HEK293 (cell line): Measurements from ENCODE around the gene ZNF541.

Source experiments
- BCL11B ChIP-seq: fragments of 450-650 bp; formaldehyde crosslinking; IDR thresholded peaks from 2 replicates; pipeline ENCODE4 v1.5.1; 2016; ENCODE audit warnings: low read depth, missing biosample characterization, missing genetic modification characterization
- GLI4 ChIP-seq: fragments of 450-650 bp; formaldehyde crosslinking; IDR thresholded peaks from 2 replicates; pipeline ENCODE4 v1.5.1; 2016; ENCODE audit warnings: missing biosample characterization, missing genetic modification characterization
- PRDM1 ChIP-seq: fragments of 450-650 bp; formaldehyde crosslinking; IDR thresholded peaks from 2 replicates; pipeline ENCODE4; 2016; ENCODE audit warnings: missing biosample characterization, missing genetic modification characterization
- SP3 ChIP-seq: fragments of 450-650 bp; formaldehyde crosslinking; IDR thresholded peaks from 2 replicates; pipeline ENCODE4 v1.5.1; 2016; ENCODE audit warnings: missing biosample characterization, missing genetic modification characterization
- ZFHX2 ChIP-seq: fragments of 450-650 bp; formaldehyde crosslinking; conservative IDR thresholded peaks from 2 replicates; pipeline ENCODE4 v1.5.1; 2016; ENCODE audit warnings: missing biosample characterization, missing genetic modification characterization
- ZNF112 ChIP-seq: fragments of 450-650 bp; formaldehyde crosslinking; IDR thresholded peaks from 2 replicates; pipeline ENCODE4 v1.5.0; 2017; ENCODE audit warnings: missing biosample characterization, missing genetic modification characterization
- ZNF138 ChIP-seq: fragments of 450-650 bp; formaldehyde crosslinking; IDR thresholded peaks from 2 replicates; pipeline ENCODE4 v1.5.1; 2016; ENCODE audit warnings: missing biosample characterization, missing genetic modification characterization, borderline replicate concordance
- ZNF23 ChIP-seq: fragments of 450-650 bp; formaldehyde crosslinking; IDR thresholded peaks from 2 replicates; pipeline ENCODE4 v1.5.1; 2016; ENCODE audit warnings: missing biosample characterization, missing genetic modification characterization, borderline replicate concordance
- ZNF24 ChIP-seq: fragments of 450-650 bp; formaldehyde crosslinking; IDR thresholded peaks from 2 replicates; pipeline ENCODE4 v1.5.1; 2016; ENCODE audit warnings: missing biosample characterization, missing genetic modification characterization
- ZNF266 ChIP-seq: fragments of 450-650 bp; formaldehyde crosslinking; IDR thresholded peaks from 2 replicates; pipeline ENCODE4 v1.5.1; 2016; ENCODE audit warnings: missing biosample characterization, missing genetic modification characterization, low read depth
- ZNF529 ChIP-seq: fragments of 450-650 bp; formaldehyde crosslinking; IDR thresholded peaks from 2 replicates; pipeline ENCODE4 v1.5.1; 2017; ENCODE audit warnings: missing genetic modification characterization, missing biosample characterization; ENCODE audit not compliant: insufficient replicate concordance
- ZNF555 ChIP-seq: fragments of 450-650 bp; formaldehyde crosslinking; conservative IDR thresholded peaks from 2 replicates; pipeline ENCODE4 v1.5.1; 2017; ENCODE audit warnings: missing biosample characterization, mild to moderate bottlenecking, missing genetic modification characterization, inconsistent platforms
- ZNF658 ChIP-seq: fragments of 450-650 bp; formaldehyde crosslinking; IDR thresholded peaks from 2 replicates; pipeline ENCODE4; 2016; ENCODE audit warnings: missing biosample characterization, missing genetic modification characterization
- ZNF664 ChIP-seq: fragments of 450-650 bp; formaldehyde crosslinking; IDR thresholded peaks from 2 replicates; pipeline ENCODE4 v1.5.1; 2016; ENCODE audit warnings: missing biosample characterization, missing genetic modification characterization
- ZNF768 ChIP-seq: fragments of 450-650 bp; formaldehyde crosslinking; IDR thresholded peaks from 2 replicates; pipeline ENCODE4 v1.5.1; 2018; ENCODE audit warnings: missing biosample characterization, mild to moderate bottlenecking, missing genetic modification characterization
- ZNF837 ChIP-seq: fragments of 450-650 bp; formaldehyde crosslinking; IDR thresholded peaks from 2 replicates; pipeline ENCODE4 v1.5.1; 2016; ENCODE audit warnings: missing biosample characterization, missing genetic modification characterization
- ZSCAN30 ChIP-seq: fragments of 450-650 bp; IDR thresholded peaks from 2 replicates; pipeline ENCODE4 v1.5.1; 2018; ENCODE audit warnings: missing biosample characterization, mild to moderate bottlenecking, missing genetic modification characterization, moderate library complexity
- ZXDB ChIP-seq: fragments of 450-650 bp; formaldehyde crosslinking; IDR thresholded peaks from 2 replicates; pipeline ENCODE4 v1.5.1; 2016; ENCODE audit warnings: missing biosample characterization, missing genetic modification characterization
- TF ChIP-seq, protein P1 (sequence below): fragments of 450-650 bp; formaldehyde crosslinking; IDR thresholded peaks from 2 replicates; pipeline ENCODE4 v1.5.1; 2016; ENCODE audit warnings: missing biosample characterization, missing genetic modification characterization
- TF ChIP-seq, protein P2 (sequence below): fragments of 450-650 bp; formaldehyde crosslinking; IDR thresholded peaks from 2 replicates; pipeline ENCODE4 v1.5.1; 2016; ENCODE audit warnings: missing biosample characterization, missing genetic modification characterization
- TF ChIP-seq, protein P3 (sequence below): fragments of 450-650 bp; formaldehyde crosslinking; IDR thresholded peaks from 2 replicates; pipeline ENCODE4 v1.5.1; 2016; ENCODE audit warnings: missing biosample characterization, missing genetic modification characterization, borderline replicate concordance
- TF ChIP-seq, protein P4 (sequence below): fragments of 450-650 bp; formaldehyde crosslinking; IDR thresholded peaks from 2 replicates; pipeline ENCODE4 v1.5.1; 2016; ENCODE audit warnings: missing biosample characterization, missing genetic modification characterization
- TF ChIP-seq, protein P5 (sequence below): fragments of 450-650 bp; formaldehyde crosslinking; IDR thresholded peaks from 2 replicates; pipeline ENCODE4 v1.5.1; 2017; ENCODE audit warnings: missing biosample characterization, missing genetic modification characterization
- TF ChIP-seq, protein P6 (sequence below): fragments of 450-650 bp; formaldehyde crosslinking; IDR thresholded peaks from 2 replicates; pipeline ENCODE4 v1.5.1; 2016; ENCODE audit warnings: missing biosample characterization, missing genetic modification characterization
- TF ChIP-seq, protein P7 (sequence below): fragments of 450-650 bp; formaldehyde crosslinking; IDR thresholded peaks from 2 replicates; pipeline ENCODE4 v1.5.1; 2016; ENCODE audit warnings: missing biosample characterization, missing genetic modification characterization

ZNF541 gene

DNA sequence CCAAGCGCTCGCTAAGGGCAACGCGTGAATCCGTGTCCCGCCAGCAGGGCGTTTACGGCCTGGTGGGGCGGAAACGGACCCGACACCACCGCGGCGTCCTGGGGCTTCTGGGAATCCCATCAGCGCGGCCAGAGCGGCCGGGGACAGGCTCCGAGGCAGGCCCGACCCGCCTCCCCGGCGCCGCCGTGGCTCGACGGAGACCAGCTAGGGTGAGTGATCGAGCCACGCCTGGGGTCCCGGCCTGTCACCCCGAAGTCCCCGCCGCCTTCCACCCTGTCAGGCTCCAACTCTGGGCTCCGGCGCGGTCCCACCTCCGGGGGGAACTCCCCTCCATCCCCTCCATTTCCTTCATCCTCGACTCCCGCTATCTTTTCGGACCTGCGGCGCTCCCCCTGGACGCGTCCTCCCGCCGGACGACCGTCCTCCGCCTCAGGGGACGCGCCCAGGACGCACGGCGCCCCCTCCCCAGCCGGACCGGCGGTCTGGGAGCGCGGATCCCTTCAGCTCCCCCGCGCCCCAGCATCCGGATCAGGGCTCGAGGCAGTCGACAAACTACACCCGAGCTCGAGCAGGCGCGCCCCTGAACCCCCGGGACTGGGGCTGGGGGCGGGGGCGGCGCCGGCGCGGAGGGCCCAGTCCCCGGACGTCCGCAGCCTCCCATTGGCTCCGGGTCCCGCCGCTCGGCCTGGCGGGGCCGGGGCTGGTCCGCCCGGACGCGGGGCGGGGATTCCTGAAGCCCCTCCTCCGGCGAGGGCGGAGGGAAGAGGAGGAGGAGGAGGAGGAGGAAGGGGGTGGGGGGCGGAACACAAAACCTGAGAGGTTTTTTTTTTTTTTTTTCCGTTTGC, 35.3 kb upstream of the ZNF541 start (continued):
- TF ChIP-seq, protein P1, sequence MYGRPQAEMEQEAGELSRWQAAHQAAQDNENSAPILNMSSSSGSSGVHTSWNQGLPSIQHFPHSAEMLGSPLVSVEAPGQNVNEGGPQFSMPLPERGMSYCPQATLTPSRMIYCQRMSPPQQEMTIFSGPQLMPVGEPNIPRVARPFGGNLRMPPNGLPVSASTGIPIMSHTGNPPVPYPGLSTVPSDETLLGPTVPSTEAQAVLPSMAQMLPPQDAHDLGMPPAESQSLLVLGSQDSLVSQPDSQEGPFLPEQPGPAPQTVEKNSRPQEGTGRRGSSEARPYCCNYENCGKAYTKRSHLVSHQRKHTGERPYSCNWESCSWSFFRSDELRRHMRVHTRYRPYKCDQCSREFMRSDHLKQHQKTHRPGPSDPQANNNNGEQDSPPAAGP = peak; percentile 54; the same call in 1 of the 2 replicates
- no peak for TF ChIP-seq ZNF555 (tag by site-specific recombination)
- TF ChIP-seq ZFHX2 = peak; percentile 65
- TF ChIP-seq ZNF768 = no peak; the same call in 1 of the 2 replicates
- no peak for TF ChIP-seq ZNF664
- TF ChIP-seq ZXDB (tag by site-specific recombination) = peak; percentile 89
- TF ChIP-seq, protein P2, sequence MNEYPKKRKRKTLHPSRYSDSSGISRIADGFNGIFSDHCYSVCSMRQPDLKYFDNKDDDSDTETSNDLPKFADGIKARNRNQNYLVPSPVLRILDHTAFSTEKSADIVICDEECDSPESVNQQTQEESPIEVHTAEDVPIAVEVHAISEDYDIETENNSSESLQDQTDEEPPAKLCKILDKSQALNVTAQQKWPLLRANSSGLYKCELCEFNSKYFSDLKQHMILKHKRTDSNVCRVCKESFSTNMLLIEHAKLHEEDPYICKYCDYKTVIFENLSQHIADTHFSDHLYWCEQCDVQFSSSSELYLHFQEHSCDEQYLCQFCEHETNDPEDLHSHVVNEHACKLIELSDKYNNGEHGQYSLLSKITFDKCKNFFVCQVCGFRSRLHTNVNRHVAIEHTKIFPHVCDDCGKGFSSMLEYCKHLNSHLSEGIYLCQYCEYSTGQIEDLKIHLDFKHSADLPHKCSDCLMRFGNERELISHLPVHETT (tag by site-specific recombination) = no peak
- TF ChIP-seq ZNF837 (tag by site-specific recombination) = no peak
- TF ChIP-seq, protein P3, sequence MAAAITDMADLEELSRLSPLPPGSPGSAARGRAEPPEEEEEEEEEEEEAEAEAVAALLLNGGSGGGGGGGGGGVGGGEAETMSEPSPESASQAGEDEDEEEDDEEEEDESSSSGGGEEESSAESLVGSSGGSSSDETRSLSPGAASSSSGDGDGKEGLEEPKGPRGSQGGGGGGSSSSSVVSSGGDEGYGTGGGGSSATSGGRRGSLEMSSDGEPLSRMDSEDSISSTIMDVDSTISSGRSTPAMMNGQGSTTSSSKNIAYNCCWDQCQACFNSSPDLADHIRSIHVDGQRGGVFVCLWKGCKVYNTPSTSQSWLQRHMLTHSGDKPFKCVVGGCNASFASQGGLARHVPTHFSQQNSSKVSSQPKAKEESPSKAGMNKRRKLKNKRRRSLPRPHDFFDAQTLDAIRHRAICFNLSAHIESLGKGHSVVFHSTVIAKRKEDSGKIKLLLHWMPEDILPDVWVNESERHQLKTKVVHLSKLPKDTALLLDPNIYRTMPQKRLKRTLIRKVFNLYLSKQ = no peak
- TF ChIP-seq ZSCAN30 (tag by site-specific recombination) = 0 out of 2 replicates have a peak, but pooled peaks have one; percentile 19
- no peak for TF ChIP-seq ZNF658 (tag by site-specific recombination)
- TF ChIP-seq, protein P4, sequence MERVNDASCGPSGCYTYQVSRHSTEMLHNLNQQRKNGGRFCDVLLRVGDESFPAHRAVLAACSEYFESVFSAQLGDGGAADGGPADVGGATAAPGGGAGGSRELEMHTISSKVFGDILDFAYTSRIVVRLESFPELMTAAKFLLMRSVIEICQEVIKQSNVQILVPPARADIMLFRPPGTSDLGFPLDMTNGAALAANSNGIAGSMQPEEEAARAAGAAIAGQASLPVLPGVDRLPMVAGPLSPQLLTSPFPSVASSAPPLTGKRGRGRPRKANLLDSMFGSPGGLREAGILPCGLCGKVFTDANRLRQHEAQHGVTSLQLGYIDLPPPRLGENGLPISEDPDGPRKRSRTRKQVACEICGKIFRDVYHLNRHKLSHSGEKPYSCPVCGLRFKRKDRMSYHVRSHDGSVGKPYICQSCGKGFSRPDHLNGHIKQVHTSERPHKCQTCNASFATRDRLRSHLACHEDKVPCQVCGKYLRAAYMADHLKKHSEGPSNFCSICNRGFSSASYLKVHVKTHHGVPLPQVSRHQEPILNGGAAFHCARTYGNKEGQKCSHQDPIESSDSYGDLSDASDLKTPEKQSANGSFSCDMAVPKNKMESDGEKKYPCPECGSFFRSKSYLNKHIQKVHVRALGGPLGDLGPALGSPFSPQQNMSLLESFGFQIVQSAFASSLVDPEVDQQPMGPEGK (tag by site-specific recombination) = peak; percentile 91
- no peak for TF ChIP-seq ZNF529 (tag by site-specific recombination)
- TF ChIP-seq, protein P5, sequence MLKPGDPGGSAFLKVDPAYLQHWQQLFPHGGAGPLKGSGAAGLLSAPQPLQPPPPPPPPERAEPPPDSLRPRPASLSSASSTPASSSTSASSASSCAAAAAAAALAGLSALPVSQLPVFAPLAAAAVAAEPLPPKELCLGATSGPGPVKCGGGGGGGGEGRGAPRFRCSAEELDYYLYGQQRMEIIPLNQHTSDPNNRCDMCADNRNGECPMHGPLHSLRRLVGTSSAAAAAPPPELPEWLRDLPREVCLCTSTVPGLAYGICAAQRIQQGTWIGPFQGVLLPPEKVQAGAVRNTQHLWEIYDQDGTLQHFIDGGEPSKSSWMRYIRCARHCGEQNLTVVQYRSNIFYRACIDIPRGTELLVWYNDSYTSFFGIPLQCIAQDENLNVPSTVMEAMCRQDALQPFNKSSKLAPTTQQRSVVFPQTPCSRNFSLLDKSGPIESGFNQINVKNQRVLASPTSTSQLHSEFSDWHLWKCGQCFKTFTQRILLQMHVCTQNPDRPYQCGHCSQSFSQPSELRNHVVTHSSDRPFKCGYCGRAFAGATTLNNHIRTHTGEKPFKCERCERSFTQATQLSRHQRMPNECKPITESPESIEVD (tag by site-specific recombination) = no peak
- TF ChIP-seq ZNF138 (tag by site-specific recombination) = no peak
- TF ChIP-seq, protein P6, sequence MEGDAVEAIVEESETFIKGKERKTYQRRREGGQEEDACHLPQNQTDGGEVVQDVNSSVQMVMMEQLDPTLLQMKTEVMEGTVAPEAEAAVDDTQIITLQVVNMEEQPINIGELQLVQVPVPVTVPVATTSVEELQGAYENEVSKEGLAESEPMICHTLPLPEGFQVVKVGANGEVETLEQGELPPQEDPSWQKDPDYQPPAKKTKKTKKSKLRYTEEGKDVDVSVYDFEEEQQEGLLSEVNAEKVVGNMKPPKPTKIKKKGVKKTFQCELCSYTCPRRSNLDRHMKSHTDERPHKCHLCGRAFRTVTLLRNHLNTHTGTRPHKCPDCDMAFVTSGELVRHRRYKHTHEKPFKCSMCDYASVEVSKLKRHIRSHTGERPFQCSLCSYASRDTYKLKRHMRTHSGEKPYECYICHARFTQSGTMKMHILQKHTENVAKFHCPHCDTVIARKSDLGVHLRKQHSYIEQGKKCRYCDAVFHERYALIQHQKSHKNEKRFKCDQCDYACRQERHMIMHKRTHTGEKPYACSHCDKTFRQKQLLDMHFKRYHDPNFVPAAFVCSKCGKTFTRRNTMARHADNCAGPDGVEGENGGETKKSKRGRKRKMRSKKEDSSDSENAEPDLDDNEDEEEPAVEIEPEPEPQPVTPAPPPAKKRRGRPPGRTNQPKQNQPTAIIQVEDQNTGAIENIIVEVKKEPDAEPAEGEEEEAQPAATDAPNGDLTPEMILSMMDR = peak; percentile 54; the same call in 1 of the 2 replicates
- TF ChIP-seq, protein P7, sequence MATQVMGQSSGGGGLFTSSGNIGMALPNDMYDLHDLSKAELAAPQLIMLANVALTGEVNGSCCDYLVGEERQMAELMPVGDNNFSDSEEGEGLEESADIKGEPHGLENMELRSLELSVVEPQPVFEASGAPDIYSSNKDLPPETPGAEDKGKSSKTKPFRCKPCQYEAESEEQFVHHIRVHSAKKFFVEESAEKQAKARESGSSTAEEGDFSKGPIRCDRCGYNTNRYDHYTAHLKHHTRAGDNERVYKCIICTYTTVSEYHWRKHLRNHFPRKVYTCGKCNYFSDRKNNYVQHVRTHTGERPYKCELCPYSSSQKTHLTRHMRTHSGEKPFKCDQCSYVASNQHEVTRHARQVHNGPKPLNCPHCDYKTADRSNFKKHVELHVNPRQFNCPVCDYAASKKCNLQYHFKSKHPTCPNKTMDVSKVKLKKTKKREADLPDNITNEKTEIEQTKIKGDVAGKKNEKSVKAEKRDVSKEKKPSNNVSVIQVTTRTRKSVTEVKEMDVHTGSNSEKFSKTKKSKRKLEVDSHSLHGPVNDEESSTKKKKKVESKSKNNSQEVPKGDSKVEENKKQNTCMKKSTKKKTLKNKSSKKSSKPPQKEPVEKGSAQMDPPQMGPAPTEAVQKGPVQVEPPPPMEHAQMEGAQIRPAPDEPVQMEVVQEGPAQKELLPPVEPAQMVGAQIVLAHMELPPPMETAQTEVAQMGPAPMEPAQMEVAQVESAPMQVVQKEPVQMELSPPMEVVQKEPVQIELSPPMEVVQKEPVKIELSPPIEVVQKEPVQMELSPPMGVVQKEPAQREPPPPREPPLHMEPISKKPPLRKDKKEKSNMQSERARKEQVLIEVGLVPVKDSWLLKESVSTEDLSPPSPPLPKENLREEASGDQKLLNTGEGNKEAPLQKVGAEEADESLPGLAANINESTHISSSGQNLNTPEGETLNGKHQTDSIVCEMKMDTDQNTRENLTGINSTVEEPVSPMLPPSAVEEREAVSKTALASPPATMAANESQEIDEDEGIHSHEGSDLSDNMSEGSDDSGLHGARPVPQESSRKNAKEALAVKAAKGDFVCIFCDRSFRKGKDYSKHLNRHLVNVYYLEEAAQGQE (tag by site-specific recombination) = no peak
- no peak for TF ChIP-seq ZNF23
- no peak for TF ChIP-seq ZNF266 (tag by site-specific recombination)
- TF ChIP-seq ZNF24 (tag by site-specific recombination) = no peak
- TF ChIP-seq ZNF112 (tag by site-specific recombination) = no peak
- no peak for TF ChIP-seq PRDM1 (tag by site-specific recombination)
- peak; percentile 81 for TF ChIP-seq BCL11B (tag by site-specific recombination)
- TF ChIP-seq SP3 (tag by site-specific recombination) = peak; percentile 75
- no peak; the same call in 1 of the 2 replicates for TF ChIP-seq GLI4 (tag by site-specific recombination)
